ENCODE data around the gene MEGF11.

GRCh38 chr15:66126456-66126855, 127.1 kb downstream of the MEGF11 start:
- TF ChIP-seq, protein P1, sequence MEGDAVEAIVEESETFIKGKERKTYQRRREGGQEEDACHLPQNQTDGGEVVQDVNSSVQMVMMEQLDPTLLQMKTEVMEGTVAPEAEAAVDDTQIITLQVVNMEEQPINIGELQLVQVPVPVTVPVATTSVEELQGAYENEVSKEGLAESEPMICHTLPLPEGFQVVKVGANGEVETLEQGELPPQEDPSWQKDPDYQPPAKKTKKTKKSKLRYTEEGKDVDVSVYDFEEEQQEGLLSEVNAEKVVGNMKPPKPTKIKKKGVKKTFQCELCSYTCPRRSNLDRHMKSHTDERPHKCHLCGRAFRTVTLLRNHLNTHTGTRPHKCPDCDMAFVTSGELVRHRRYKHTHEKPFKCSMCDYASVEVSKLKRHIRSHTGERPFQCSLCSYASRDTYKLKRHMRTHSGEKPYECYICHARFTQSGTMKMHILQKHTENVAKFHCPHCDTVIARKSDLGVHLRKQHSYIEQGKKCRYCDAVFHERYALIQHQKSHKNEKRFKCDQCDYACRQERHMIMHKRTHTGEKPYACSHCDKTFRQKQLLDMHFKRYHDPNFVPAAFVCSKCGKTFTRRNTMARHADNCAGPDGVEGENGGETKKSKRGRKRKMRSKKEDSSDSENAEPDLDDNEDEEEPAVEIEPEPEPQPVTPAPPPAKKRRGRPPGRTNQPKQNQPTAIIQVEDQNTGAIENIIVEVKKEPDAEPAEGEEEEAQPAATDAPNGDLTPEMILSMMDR (IDR thresholded peaks at IDR 0.05), result no peak
- no peak for TF ChIP-seq POLR2A (IDR thresholded peaks at IDR 0.05)
